Stimulated activated CD8-positive, alpha-beta memory T cell treated with anti-CD3 and anti-CD28 coated beads, Interleukin-7, amount 100 ng/mL, for 48 hours (primary cell): ENCODE measurements around the gene RBM19.
"Not testable (repeated sequence)": the region's sequence is repeated elsewhere in the genome, so short reads cannot be mapped to it uniquely, and the experiment has no call there.

Source experiments
- DNase-seq, 2 donors: peaks; one replicate each; pipeline ENCODE4 v3.0.0-alpha.2; 2020; ENCODE audit warnings: low read depth in 1 of 2; ENCODE audit errors: extremely low read depth in 1 of 2

Gene RBM19, protein sequence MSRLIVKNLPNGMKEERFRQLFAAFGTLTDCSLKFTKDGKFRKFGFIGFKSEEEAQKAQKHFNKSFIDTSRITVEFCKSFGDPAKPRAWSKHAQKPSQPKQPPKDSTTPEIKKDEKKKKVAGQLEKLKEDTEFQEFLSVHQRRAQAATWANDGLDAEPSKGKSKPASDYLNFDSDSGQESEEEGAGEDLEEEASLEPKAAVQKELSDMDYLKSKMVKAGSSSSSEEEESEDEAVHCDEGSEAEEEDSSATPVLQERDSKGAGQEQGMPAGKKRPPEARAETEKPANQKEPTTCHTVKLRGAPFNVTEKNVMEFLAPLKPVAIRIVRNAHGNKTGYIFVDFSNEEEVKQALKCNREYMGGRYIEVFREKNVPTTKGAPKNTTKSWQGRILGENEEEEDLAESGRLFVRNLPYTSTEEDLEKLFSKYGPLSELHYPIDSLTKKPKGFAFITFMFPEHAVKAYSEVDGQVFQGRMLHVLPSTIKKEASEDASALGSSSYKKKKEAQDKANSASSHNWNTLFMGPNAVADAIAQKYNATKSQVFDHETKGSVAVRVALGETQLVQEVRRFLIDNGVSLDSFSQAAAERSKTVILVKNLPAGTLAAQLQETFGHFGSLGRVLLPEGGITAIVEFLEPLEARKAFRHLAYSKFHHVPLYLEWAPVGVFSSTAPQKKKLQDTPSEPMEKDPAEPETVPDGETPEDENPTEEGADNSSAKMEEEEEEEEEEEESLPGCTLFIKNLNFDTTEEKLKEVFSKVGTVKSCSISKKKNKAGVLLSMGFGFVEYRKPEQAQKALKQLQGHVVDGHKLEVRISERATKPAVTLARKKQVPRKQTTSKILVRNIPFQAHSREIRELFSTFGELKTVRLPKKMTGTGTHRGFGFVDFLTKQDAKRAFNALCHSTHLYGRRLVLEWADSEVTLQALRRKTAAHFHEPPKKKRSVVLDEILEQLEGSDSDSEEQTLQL

DNA sequence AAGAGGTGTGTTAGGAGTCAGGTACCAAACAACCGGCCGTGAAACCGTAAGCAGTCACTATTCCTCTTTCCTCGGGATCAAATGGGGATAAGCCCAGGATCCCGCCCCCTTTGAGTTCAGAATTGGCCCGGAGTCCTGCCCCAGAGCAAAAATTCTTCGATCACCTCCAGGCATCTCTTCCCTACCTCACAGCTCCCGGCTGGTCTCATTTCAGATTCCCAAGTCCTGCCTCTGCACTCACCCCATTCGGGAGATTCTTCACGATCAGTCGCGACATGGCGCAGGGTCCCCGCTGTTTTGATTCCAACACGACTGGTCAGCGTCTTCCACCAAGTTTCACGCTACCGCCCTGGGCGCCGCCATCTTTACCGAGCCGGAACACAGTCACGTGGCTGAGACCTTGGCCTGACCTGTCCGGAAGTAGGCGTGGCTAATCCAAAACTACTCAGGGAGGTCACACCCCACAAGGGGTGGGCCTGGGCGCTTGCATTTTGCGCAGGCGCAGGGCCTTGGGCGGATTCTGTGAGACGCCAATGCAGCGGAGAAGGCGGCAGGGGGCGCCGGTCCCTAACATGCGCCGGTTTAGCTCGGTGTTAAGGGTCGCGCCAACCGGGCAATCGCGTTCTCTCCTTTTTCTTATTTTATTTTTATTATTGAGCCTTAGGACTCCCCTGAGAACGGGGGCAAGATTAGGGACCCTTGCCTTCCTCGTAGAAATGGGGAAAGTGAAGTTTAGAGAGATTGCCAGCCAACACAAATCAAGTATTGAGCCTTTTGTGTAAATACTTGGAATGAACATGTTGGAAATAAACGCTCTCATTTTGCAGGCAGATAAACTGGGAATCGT lies at the start of gene RBM19:
Gene RBM19 (minus strand): TSS at position 375 of the 847 bp plus-strand sequence. CDS start 98 bp downstream, at position 277.
- DNase-seq: peak; percentile 91 to 95

GRCh38 chr12:114015851-114016250 lies 49.7 kb upstream of the RBM19 start:
- DNase-seq: no peak

DNA sequence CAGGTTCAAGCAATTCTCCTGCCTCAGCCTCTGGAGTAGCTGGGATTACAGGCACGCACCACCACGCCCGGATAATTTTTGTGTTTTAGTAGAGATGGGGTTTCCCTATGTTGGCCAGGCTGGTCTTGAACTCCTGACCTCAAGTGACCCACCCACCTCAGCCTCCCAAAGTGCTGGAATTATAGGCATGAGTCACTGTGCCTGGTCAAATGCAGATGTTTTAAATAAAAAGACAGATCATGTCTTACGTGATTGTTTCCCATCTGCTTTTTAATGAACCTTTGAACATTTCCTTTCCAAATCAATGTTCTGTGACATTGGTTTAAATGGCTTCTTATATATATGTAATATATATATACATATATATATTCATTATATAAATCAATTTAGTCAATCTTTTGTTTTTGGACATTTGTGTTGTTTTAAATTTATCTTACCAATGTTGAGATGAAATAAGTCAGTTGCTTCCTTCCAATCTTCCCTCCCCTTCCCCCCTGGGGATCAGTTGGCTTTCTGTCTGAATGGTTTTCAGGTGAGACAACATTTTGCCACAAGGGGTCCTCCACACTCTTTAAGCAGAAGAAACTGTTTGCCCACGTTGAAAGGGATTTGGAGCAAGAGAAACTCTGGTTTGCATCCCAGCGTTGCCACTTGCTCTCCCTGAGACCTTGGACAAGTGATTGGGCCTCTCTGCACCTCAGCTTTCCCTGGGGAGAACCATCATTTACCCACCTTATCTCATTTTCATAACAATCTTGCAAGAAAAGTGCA lies 47.6 kb upstream of the RBM19 start:
- no peak for DNase-seq

DNA sequence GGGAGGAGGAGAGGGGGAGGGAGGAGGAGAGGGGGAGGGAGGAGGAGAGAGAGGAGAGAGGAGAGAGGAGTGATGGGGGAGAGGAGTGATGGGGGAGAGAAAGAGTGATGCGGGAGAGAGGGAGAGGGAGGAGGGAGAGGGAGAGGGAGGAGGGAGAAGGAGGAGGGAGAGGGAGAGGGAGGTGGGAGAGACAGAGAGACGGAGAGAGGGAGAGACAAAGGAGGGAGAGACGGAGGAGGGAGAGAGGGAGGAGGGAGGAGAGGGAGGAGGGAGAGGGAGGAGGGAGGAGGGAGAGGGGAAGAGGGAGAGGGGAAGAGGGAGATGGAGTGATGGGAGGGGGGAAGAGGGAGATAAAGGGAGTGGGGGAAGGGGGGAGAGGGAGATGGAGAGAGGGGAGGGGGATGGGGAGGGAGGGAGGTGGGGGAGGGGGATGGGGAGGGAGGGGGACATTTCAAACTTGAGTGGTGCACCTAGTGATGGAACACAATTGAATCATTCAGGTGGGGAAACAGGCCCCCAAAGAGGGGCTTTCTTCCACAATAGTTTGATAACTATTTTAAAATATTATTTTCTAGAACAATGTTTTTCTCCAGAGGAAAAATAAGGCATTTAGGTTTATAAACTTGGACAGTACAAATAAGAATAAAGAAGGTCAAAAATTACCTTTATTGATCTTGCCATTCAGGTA lies 46.8 kb upstream of the RBM19 start:
- DNase-seq: no peak

DNA sequence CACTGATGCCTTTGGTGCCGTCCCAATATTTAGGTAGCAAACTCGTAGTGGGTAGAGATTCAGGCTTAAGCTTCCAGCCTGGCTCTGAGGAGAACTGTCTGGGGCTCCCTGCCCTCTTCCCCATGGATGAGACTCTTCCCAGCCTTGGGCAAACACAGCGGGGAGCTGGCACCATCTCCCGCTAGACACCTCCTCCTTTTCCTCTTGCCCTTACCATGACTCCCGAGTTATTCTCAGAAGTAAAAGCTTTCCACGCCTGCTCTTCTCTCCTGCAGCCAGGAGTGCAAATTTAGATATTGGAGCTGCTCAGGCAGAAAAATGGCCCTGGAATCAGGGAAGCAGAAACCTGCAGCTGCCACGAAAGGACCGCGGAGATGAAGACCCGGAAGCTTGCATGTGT lies 45.6 kb upstream of the RBM19 start:
- no peak for DNase-seq

DNA sequence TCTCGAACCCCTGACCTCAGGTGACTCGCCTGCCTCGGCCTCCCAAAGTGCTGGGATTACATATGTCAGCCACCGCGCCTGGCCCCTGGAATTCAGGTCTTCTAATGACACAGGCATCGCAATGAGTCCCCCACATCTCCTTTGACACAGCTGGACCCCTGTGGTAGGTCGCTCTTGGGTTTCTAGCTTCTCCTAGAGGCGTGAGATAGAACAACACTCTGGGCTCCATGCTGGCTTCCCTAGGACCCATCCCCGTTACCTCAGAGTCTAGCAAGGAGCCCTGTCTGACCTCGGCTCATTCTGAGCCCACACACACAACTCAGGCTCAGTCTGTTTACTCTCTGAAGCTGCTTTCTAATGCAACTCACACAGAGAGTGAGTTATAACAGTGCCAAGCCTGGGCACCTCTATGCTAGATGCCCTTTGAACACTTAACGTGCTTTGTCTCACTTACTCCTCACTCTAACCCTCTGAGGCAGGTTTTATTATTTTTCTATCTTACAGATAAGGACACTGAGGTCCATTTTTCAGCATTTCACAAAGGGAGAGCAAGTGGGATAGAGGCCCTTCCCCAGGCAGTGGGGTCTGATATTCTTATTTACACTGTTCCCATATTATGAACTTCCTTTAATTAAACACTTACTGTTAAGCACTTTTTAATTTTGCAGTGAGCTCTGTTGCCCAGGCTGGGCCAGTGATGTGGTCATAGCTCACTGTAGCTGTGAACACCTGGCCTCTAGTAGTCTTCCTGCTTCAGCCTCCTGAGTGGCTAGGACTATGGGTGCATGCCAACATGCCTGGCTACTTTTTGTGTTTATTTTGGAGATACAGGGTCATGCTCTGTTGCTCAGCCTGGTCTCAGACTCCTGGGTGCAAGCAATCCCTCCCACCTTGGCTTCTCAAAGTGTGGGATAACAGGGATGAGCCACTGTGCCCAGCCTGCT lies 40.6 kb upstream of the RBM19 start:
- DNase-seq: no peak

DNA sequence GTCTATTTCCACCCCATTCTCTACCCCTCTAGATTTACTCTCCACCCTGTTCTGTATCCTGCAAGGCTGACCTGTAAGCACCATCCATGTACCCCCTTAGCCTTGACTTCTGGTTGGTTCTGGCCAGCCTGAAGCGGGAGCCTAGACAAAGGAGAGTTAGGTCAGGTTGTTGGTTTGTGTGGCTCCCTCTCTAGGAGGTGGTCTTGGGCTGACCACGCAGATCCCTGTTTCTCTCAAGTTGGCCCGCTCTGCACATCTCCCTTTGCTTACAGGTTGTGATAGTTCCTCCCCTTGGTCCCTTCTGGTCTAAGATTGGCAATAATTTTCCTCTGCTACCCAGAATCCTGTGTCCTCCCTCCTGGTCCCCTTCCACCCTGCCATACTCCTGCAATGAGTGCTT lies 38.3 kb upstream of the RBM19 start:
- no peak for DNase-seq

GRCh38 chr12:114003286-114003685 lies 37.2 kb upstream of the RBM19 start:
- no peak for DNase-seq

- no peak for DNase-seq
Observed at GRCh38 chr12:114001511-114002340, 35.6 kb upstream of the RBM19 start.

GRCh38 chr12:114000861-114001260 lies 34.7 kb upstream of the RBM19 start:
- DNase-seq: no peak

- not testable (repeated sequence) for DNase-seq
Observed at GRCh38 chr12:114000261-114000660, 34.1 kb upstream of the RBM19 start.

DNA sequence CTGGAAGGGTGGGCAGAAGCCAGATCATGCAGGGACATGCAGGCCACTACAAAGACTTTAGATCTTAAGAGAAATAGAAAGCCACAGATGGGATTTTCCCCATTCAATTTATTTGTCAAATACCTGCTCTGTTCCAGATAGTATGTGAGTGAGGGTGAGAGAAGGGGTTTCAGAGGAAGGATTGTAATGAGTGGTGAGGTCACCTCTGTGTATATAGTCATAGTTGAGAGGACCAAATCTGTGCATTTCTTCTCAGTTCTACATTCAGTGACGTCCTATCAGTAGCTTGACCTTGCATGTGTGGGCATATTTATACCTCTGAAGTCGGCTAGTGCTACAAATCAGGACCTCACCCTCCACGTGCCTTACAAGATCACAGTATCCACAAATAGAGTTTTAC lies 31.2 kb upstream of the RBM19 start:
- DNase-seq: no peak

GRCh38 chr12:113996026-113996425 lies 29.9 kb upstream of the RBM19 start:
- no peak for DNase-seq

DNA sequence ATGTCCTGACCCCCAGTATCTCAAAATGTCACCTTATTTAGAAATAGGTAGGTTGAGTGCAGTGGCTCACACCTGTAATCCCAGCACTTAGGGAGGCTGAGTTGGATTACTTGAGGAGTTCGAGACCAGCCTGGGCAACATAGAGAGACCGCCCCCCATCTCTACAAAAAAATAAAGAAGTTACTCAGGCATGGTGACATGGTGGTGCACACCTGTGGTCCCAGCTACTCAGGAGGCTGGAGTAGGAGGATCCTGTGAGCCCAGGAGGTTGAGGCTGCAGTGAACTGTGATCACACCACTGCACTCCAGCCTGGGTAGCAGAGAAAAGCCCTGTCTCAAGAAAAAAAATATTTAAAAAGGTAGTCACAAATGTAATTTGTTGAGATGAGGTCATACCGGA lies 27.9 kb upstream of the RBM19 start:
- DNase-seq: no peak

DNA sequence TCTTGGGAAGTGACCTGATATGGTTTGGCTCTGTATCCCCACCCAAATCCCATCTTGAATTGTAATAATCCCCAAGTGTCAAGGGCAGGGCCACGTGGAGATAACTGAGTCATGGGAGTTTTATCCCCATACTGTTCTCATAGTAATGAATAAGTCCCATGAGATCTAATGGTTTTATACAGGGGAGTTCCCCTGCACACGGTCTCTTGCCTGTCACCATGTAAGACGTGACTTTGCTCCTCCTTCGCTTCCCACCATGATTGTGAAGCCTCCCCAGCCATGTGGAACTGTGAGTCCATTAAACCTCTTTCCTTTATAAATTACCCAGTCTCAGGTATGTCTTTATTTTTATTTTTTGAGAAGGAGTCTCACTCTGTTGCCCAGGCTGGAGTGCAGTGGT lies 26.6 kb upstream of the RBM19 start:
- not testable (repeated sequence) for DNase-seq

GRCh38 chr12:113991224-113992044 lies 25.3 kb upstream of the RBM19 start:
- DNase-seq: no peak
